ENCODE results near the gene TRAPPC13. TPM values are rescaled to one million over a fixed set of nuclear protein-coding genes. Genes with fewer than 3 reads are reported as not detected.

The TRAPPC13 gene
- total RNA-seq, 1 experiment from 2014 or later = 29.6 TPM

DNA sequence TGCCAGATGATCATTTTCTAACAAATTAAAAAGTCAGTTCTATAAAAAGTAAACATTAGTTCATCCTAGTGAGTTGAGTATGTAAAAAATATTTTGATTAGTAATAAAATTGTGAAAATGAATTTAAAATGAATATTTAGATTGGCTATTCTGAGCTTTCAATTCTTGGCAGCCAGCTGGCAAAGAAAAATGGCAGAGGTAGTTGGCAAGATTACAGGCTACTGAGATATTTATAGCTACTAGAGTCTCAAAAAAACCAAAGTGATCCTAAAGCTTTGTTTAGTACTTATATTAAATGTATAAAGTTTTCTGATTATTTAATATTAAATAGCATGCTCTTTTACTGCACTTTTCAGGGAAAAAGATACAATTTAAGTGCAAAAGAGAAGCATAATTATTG lies 72.1 kb downstream of the TRAPPC13 start:
- POLR2A ChIA-PET (ENCODE audit: low non-redundant PET) = no interaction called here

DNA sequence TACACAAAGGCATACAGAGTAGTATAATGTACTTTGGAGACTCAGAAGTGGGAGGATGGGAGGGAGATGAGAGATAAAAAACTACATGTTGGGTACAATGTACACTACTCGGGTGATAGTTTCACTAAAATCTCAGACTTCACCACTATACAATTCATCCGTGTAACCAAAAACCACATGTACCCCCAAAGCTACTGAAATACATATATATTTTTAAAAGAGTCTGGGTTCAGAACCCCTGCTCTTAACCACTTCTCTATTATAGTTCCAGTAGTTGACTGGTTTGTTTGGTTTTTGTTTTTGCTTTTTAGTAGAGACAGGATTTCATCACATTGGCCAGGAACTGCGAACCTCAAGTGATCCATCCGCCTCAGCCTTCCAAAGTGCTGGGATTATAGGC lies 74.5 kb downstream of the TRAPPC13 start:
- no TSS peak for BruUV-seq (replicated peaks)
- POLR2A ChIA-PET (ENCODE audit: low non-redundant PET) = no interaction called here
- intact Hi-C loops (cut with micrococcal nuclease; ENCODE audit: unreplicated experiment) = no loop called here
- Histone ChIP-seq H3K27ac (ENCODE audit: low read depth, low read length, poor library complexity, severe bottlenecking) (no peak overlapping the region), H3K4me1 (ENCODE audit: insufficient read depth, low read length, poor library complexity, severe bottlenecking) (no peaks in the 10 kb centered on the region), H3K9me3 (ENCODE audit: low read depth, low read length, poor library complexity, severe bottlenecking) (no peaks in the 10 kb centered on the region), H3K4me3 (ENCODE audit: low read depth, low read length, poor library complexity, severe bottlenecking) (no peak overlapping the region), H3K27me3 (replicated peaks; ENCODE audit: insufficient read depth, low read depth, low read length, poor library complexity) (no peaks in the 10 kb centered on the region), H3K36me3 (ENCODE audit: insufficient read depth, low read length, poor library complexity, severe bottlenecking) (peaks cover 4% of the 10 kb centered on the region)
- TF ChIP-seq, protein P1, sequence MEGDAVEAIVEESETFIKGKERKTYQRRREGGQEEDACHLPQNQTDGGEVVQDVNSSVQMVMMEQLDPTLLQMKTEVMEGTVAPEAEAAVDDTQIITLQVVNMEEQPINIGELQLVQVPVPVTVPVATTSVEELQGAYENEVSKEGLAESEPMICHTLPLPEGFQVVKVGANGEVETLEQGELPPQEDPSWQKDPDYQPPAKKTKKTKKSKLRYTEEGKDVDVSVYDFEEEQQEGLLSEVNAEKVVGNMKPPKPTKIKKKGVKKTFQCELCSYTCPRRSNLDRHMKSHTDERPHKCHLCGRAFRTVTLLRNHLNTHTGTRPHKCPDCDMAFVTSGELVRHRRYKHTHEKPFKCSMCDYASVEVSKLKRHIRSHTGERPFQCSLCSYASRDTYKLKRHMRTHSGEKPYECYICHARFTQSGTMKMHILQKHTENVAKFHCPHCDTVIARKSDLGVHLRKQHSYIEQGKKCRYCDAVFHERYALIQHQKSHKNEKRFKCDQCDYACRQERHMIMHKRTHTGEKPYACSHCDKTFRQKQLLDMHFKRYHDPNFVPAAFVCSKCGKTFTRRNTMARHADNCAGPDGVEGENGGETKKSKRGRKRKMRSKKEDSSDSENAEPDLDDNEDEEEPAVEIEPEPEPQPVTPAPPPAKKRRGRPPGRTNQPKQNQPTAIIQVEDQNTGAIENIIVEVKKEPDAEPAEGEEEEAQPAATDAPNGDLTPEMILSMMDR (conservative IDR thresholded peaks at IDR 0.05; ENCODE audit: low read depth, low read length) = no peak
- no peak for TF ChIP-seq EZH2 (IDR thresholded peaks at IDR 0.05; ENCODE audit: borderline replicate concordance, low read depth, low read length, poor library complexity, severe bottlenecking)
- CTCF ChIA-PET = no interaction called here
- no peak for DNase-seq (ENCODE audit: low spot score)

More for the DNA sequence above, 72.1 kb downstream of the TRAPPC13 start:
- Histone ChIP-seq H3K9me3 (ENCODE audit: low read depth, low read length, poor library complexity, severe bottlenecking) (no peaks in the 10 kb centered on the region), H3K27ac (ENCODE audit: low read depth, low read length, poor library complexity, severe bottlenecking) (no peak overlapping the region), H3K4me1 (ENCODE audit: insufficient read depth, low read length, poor library complexity, severe bottlenecking) (no peaks in the 10 kb centered on the region), H3K36me3 (ENCODE audit: insufficient read depth, low read length, poor library complexity, severe bottlenecking) (peaks cover 4% of the 10 kb centered on the region), H3K27me3 (replicated peaks; ENCODE audit: insufficient read depth, low read depth, low read length, poor library complexity) (no peaks in the 10 kb centered on the region), H3K4me3 (ENCODE audit: low read depth, low read length, poor library complexity, severe bottlenecking) (no peak overlapping the region)
- no TSS peak for BruUV-seq (replicated peaks)
- intact Hi-C loops (cut with micrococcal nuclease; ENCODE audit: unreplicated experiment) = no loop called here
- no peak for TF ChIP-seq EZH2 (IDR thresholded peaks at IDR 0.05; ENCODE audit: borderline replicate concordance, low read depth, low read length, poor library complexity, severe bottlenecking)
- TF ChIP-seq, protein P1 (conservative IDR thresholded peaks at IDR 0.05; ENCODE audit: low read depth, low read length) = no peak
- no peak for DNase-seq (ENCODE audit: low spot score)
- CTCF ChIA-PET = no interaction called here

DNA sequence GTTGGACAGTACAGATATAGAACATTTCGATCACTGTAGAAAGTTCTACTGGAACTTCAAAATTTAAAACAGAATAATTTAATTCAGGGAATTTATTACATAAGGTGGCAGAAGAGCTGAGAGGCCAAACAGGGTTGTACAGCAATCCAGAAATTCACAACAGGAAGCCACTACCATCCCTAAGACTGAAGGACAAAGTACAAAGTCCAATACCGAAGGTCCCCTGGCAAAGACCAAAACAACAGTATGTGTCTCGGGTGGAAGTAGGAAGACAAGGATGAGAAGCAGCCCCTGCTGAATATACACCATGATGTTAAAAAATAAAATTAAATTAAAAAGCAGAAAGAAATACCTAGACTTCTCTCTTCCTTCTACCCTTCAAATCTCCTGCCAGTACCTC lies 77.2 kb downstream of the TRAPPC13 start:
- ChIA-PET CTCF (no interaction called here), POLR2A (ENCODE audit: low non-redundant PET) (no interaction called here)
- Histone ChIP-seq H3K27ac (ENCODE audit: low read depth, low read length, poor library complexity, severe bottlenecking) (no peak overlapping the region), H3K36me3 (ENCODE audit: insufficient read depth, low read length, poor library complexity, severe bottlenecking) (peaks cover 4% of the 10 kb centered on the region), H3K9me3 (ENCODE audit: low read depth, low read length, poor library complexity, severe bottlenecking) (no peaks in the 10 kb centered on the region), H3K27me3 (replicated peaks; ENCODE audit: insufficient read depth, low read depth, low read length, poor library complexity) (no peaks in the 10 kb centered on the region), H3K4me3 (ENCODE audit: low read depth, low read length, poor library complexity, severe bottlenecking) (no peak overlapping the region), H3K4me1 (ENCODE audit: insufficient read depth, low read length, poor library complexity, severe bottlenecking) (no peaks in the 10 kb centered on the region)
- TF ChIP-seq EZH2 (IDR thresholded peaks at IDR 0.05; ENCODE audit: borderline replicate concordance, low read depth, low read length, poor library complexity, severe bottlenecking) = no peak
- TF ChIP-seq, protein P1 (conservative IDR thresholded peaks at IDR 0.05; ENCODE audit: low read depth, low read length) = no peak
- no TSS peak for BruUV-seq (replicated peaks)
- intact Hi-C loops (cut with micrococcal nuclease; ENCODE audit: unreplicated experiment) = no loop called here
- no peak for DNase-seq (ENCODE audit: low spot score)
